ENCODE data around the gene CENPV.

The CENPV gene

GRCh38 chr17:16301963-16302855 is 51.1 kb downstream of the CENPV start:
- Histone ChIP-seq H3F3A (ENCODE audit: insufficient read depth, low read length) (no peaks in the 10 kb centered on the region), H3K4me2 (ENCODE audit: low read depth, low read length) (no peak overlapping the region), H3K27ac (ENCODE audit: low read length) (no peak overlapping the region), H2AFZ (ENCODE audit: low read length) (no peak overlapping the region), H3K9ac (ENCODE audit: low read length) (no peak overlapping the region), H3K4me1 (ENCODE audit: low read length) (no peaks in the 10 kb centered on the region), H3K4me3 (ENCODE audit: low read length) (no peak overlapping the region), H3K9me2 (replicated peaks; ENCODE audit: insufficient read depth, low read length) (no peaks in the 10 kb centered on the region), H3K36me3 (replicated peaks; ENCODE audit: insufficient read depth, low read length) (no peaks in the 10 kb centered on the region), H3K79me2 (ENCODE audit: low read length) (no peaks in the 10 kb centered on the region), H3K9me3 (replicated peaks; ENCODE audit: insufficient read depth, low read length) (no peaks in the 10 kb centered on the region), H3K27me3 (replicated peaks; ENCODE audit: insufficient read depth, low read length) (no peaks in the 10 kb centered on the region), H4K20me1 (ENCODE audit: insufficient read depth, low read length) (no peaks in the 10 kb centered on the region)
- TF ChIP-seq EZH2 (optimal IDR thresholded peaks at IDR 0.05; ENCODE audit: low read depth, low read length) (no peak), EZH2phosphoT487 (IDR thresholded peaks at IDR 0.05; ENCODE audit: low read length) (no peak), CTCF (IDR thresholded peaks at IDR 0.05; ENCODE audit: low read length) (no peak)
- no peak for DNase-seq

GRCh38 chr17:16300554-16300953 is 52.7 kb downstream of the CENPV start:
- no peaks in the 10 kb centered on the region for H3F3A ChIP-seq (ENCODE audit: insufficient read depth, low read length)
- DNase-seq, result no peak
- H3K79me2 ChIP-seq (ENCODE audit: low read length), result no peaks in the 10 kb centered on the region
- no peaks in the 10 kb centered on the region for H3K4me1 ChIP-seq (ENCODE audit: low read length)
- H3K4me3 ChIP-seq (ENCODE audit: low read length), result no peak overlapping the region
- H3K27ac ChIP-seq (ENCODE audit: low read length), result no peak overlapping the region
- no peak overlapping the region for H2AFZ ChIP-seq (ENCODE audit: low read length)
- TF ChIP-seq EZH2 (optimal IDR thresholded peaks at IDR 0.05; ENCODE audit: low read depth, low read length), result no peak
- TF ChIP-seq EZH2phosphoT487 (IDR thresholded peaks at IDR 0.05; ENCODE audit: low read length), result no peak
- TF ChIP-seq CTCF (IDR thresholded peaks at IDR 0.05; ENCODE audit: low read length), result no peak
- H3K9ac ChIP-seq (ENCODE audit: low read length), result no peak overlapping the region
- no peaks in the 10 kb centered on the region for H3K9me2 ChIP-seq (replicated peaks; ENCODE audit: insufficient read depth, low read length)
- no peaks in the 10 kb centered on the region for H3K36me3 ChIP-seq (replicated peaks; ENCODE audit: insufficient read depth, low read length)
- no peaks in the 10 kb centered on the region for H3K27me3 ChIP-seq (replicated peaks; ENCODE audit: insufficient read depth, low read length)
- no peak overlapping the region for H3K4me2 ChIP-seq (ENCODE audit: low read depth, low read length)
- no peaks in the 10 kb centered on the region for H4K20me1 ChIP-seq (ENCODE audit: insufficient read depth, low read length)
- H3K9me3 ChIP-seq (replicated peaks; ENCODE audit: insufficient read depth, low read length), result no peaks in the 10 kb centered on the region

- Histone ChIP-seq H3K79me2 (ENCODE audit: low read length) (no peaks in the 10 kb centered on the region), H3F3A (ENCODE audit: insufficient read depth, low read length) (no peaks in the 10 kb centered on the region), H3K27ac (ENCODE audit: low read length) (no peak overlapping the region), H3K9me2 (replicated peaks; ENCODE audit: insufficient read depth, low read length) (no peaks in the 10 kb centered on the region), H4K20me1 (ENCODE audit: insufficient read depth, low read length) (no peaks in the 10 kb centered on the region), H2AFZ (ENCODE audit: low read length) (no peak overlapping the region), H3K4me2 (ENCODE audit: low read depth, low read length) (no peak overlapping the region), H3K36me3 (replicated peaks; ENCODE audit: insufficient read depth, low read length) (no peaks in the 10 kb centered on the region), H3K9me3 (replicated peaks; ENCODE audit: insufficient read depth, low read length) (no peaks in the 10 kb centered on the region), H3K4me1 (ENCODE audit: low read length) (no peaks in the 10 kb centered on the region), H3K9ac (ENCODE audit: low read length) (no peak overlapping the region), H3K27me3 (replicated peaks; ENCODE audit: insufficient read depth, low read length) (no peaks in the 10 kb centered on the region), H3K4me3 (ENCODE audit: low read length) (no peak overlapping the region)
- no peak for TF ChIP-seq EZH2phosphoT487 (IDR thresholded peaks at IDR 0.05; ENCODE audit: low read length)
- TF ChIP-seq EZH2 (optimal IDR thresholded peaks at IDR 0.05; ENCODE audit: low read depth, low read length), result no peak
- TF ChIP-seq CTCF (IDR thresholded peaks at IDR 0.05; ENCODE audit: low read length), result no peak
- no peak for DNase-seq
These were observed 55.1 kb downstream of the CENPV start for GRCh38 chr17:16298140-16298662.
